ENCODE measurements around the gene MBD5. TPM values are rescaled to one million over a fixed set of nuclear protein-coding genes. Genes with fewer than 3 reads are reported as not detected.

MBD5 gene
- total RNA-seq, 1 donor from 2014 or later: 38.8 TPM

DNA sequence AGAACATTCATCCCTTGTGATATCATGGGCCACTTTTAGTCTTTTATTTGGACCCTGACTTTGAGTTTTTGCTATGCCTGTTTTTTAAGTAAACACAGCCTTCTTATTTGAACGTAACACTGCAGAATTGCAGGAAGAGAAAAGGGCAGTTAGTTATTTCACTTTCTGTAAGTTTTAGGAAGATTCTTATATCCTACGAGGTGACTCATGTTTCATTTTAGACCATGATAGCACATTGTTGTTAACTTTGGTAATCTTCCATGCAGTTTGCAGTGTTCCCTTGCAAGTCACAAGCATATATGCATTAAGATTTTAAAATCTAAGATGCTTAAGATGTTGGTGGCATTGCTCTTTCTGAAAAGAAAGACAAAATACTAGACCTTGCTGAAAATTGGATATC is 495.1 kb downstream of the MBD5 start:
- Histone ChIP-seq H3K9me3 (ENCODE audit: low read depth) (no peaks in the 10 kb centered on the region), H3K4me3 (no peak overlapping the region), H3K4me2 (no peak overlapping the region), H3K4me1 (no peaks in the 10 kb centered on the region), H3F3A (ENCODE audit: low read depth) (no peaks in the 10 kb centered on the region), H3K36me3 (no peaks in the 10 kb centered on the region), H2AFZ (replicated peaks) (no peak overlapping the region), H3K27ac (no peak overlapping the region), H3K9ac (no peak overlapping the region), H3K79me2 (ENCODE audit: low read depth) (no peaks in the 10 kb centered on the region), H3K27me3 (no peaks in the 10 kb centered on the region), H4K20me1 (ENCODE audit: low read depth) (no peaks in the 10 kb centered on the region)
- Mint-ChIP-seq H3K27me3 (ENCODE audit: insufficient read depth, low read depth) (peaks cover 2% of the 10 kb centered on the region), H3K4me1 (peaks cover 4% of the 10 kb centered on the region), H3K9me3 (no peaks in the 10 kb centered on the region), H3K36me3 (peaks cover 3% of the 10 kb centered on the region), H3K4me3 (no peak overlapping the region), H3K27ac (no peak overlapping the region)
- DNase-seq (ENCODE audit: low spot score): no peak
- TF ChIP-seq, protein P1, sequence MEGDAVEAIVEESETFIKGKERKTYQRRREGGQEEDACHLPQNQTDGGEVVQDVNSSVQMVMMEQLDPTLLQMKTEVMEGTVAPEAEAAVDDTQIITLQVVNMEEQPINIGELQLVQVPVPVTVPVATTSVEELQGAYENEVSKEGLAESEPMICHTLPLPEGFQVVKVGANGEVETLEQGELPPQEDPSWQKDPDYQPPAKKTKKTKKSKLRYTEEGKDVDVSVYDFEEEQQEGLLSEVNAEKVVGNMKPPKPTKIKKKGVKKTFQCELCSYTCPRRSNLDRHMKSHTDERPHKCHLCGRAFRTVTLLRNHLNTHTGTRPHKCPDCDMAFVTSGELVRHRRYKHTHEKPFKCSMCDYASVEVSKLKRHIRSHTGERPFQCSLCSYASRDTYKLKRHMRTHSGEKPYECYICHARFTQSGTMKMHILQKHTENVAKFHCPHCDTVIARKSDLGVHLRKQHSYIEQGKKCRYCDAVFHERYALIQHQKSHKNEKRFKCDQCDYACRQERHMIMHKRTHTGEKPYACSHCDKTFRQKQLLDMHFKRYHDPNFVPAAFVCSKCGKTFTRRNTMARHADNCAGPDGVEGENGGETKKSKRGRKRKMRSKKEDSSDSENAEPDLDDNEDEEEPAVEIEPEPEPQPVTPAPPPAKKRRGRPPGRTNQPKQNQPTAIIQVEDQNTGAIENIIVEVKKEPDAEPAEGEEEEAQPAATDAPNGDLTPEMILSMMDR (IDR thresholded peaks at IDR 0.05): no peak
- TF ChIP-seq EZH2phosphoT487 (IDR thresholded peaks at IDR 0.05) (no peak), EZH2 (IDR thresholded peaks at IDR 0.05) (no peak)

DNA sequence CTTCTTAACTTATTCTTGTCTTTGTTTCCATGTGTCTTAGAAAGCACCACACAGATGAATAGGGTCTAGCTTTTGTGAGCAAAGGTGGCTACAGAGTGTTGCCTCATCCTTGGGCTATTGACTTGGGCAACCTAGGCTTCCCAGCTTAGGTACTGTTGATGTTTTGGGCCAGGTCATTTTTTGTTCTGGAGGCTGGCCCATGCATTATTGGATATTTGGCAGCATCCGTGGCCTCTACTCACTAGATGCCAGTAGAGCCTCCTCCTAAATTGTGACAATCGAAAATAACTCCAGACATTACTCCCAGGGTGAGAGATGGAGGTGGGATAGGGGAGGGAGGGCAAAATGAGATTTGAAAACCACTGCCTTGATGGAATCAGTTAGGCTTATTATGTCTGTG is 496.4 kb downstream of the MBD5 start:
- Histone ChIP-seq H3F3A (ENCODE audit: low read depth) (no peaks in the 10 kb centered on the region), H4K20me1 (ENCODE audit: low read depth) (no peaks in the 10 kb centered on the region), H3K4me1 (peaks cover 5% of the 10 kb centered on the region), H3K79me2 (ENCODE audit: low read depth) (no peaks in the 10 kb centered on the region), H3K27me3 (no peaks in the 10 kb centered on the region), H3K4me2 (no peak overlapping the region), H3K36me3 (no peaks in the 10 kb centered on the region), H2AFZ (replicated peaks) (no peak overlapping the region), H3K9me3 (ENCODE audit: low read depth) (no peaks in the 10 kb centered on the region), H3K27ac (no peak overlapping the region), H3K9ac (no peak overlapping the region), H3K4me3 (no peak overlapping the region)
- Mint-ChIP-seq H3K27ac (no peak overlapping the region), H3K27me3 (ENCODE audit: insufficient read depth, low read depth) (no peaks in the 10 kb centered on the region), H3K4me1 (peaks cover 12% of the 10 kb centered on the region), H3K36me3 (peaks cover 3% of the 10 kb centered on the region), H3K9me3 (no peaks in the 10 kb centered on the region), H3K4me3 (no peak overlapping the region)
- no peak for DNase-seq (ENCODE audit: low spot score)
- no peak for TF ChIP-seq EZH2phosphoT487 (IDR thresholded peaks at IDR 0.05)
- TF ChIP-seq EZH2 (IDR thresholded peaks at IDR 0.05): no peak
- TF ChIP-seq, protein P1 (IDR thresholded peaks at IDR 0.05): no peak

DNA sequence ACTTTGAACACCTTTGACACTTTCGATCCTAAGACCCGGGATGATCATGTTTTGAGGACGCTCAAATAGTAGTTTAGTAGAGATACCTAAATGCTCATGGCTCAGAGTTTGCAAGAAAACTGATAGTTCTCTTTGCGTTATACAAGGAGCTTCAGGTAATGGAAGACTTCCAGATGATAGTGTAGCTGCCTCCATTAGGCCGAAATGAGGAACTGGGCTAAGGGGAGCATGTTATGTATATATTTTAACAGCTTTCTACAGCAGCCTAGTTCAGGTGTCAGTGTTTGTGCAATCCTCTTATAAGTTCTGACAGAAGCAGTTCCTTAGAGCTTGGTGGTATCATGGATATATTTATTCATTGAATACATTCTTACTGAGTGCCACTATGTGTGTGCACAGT is 496.9 kb downstream of the MBD5 start:
- Mint-ChIP-seq H3K9me3 (no peaks in the 10 kb centered on the region), H3K36me3 (peaks cover 3% of the 10 kb centered on the region), H3K27me3 (ENCODE audit: insufficient read depth, low read depth) (no peaks in the 10 kb centered on the region), H3K4me1 (peaks cover 12% of the 10 kb centered on the region), H3K4me3 (no peak overlapping the region), H3K27ac (no peak overlapping the region)
- H3K9me3 ChIP-seq (ENCODE audit: low read depth): no peaks in the 10 kb centered on the region
- H3K27ac ChIP-seq: no peak overlapping the region
- no peaks in the 10 kb centered on the region for H3K79me2 ChIP-seq (ENCODE audit: low read depth)
- peaks cover 5% of the 10 kb centered on the region for H3K4me1 ChIP-seq
- DNase-seq (ENCODE audit: low spot score): no peak
- no peak overlapping the region for H3K4me2 ChIP-seq
- TF ChIP-seq EZH2phosphoT487 (IDR thresholded peaks at IDR 0.05) (no peak), EZH2 (IDR thresholded peaks at IDR 0.05) (no peak)
- TF ChIP-seq, protein P1 (IDR thresholded peaks at IDR 0.05): no peak
- H3F3A ChIP-seq (ENCODE audit: low read depth): no peaks in the 10 kb centered on the region
- H2AFZ ChIP-seq (replicated peaks): no peak overlapping the region
- H3K27me3 ChIP-seq: no peaks in the 10 kb centered on the region
- H4K20me1 ChIP-seq (ENCODE audit: low read depth): no peaks in the 10 kb centered on the region
- H3K36me3 ChIP-seq: no peaks in the 10 kb centered on the region
- no peak overlapping the region for H3K4me3 ChIP-seq
- no peak overlapping the region for H3K9ac ChIP-seq

Measured in neural progenitor cell (in vitro differentiated cells).